NCI-H774 (cell line): ENCODE measurements around the gene RMDN3.
A peak's percentile ranks its signal among the peaks of the same experiment; 100 is the strongest.

Source experiments
- DNase-seq: peaks from one replicate; lab custom pipeline; 2025; lab: John Stamatoyannopoulos, UW

Gene RMDN3

DNA sequence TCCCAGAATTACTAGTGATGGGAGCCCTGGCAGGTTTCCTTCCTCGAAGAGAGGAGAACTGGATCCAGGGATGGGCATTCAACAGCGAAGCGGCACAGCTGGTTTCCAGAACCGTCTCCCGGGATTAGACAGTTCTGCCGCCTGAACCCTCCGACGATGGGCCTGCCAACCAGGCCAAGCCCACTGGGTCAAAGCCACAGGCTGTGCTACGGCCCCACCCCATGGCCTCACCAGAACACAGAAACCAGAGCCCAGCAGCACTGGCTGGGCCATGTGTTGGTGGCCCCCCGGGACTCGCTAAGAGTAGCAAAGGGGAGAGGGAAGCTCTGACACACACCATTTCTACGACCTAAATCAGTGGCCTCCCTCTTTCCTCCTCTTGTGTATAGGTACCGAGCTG is 17.0 kb upstream of the RMDN3 start:
- no peak for DNase-seq

DNA sequence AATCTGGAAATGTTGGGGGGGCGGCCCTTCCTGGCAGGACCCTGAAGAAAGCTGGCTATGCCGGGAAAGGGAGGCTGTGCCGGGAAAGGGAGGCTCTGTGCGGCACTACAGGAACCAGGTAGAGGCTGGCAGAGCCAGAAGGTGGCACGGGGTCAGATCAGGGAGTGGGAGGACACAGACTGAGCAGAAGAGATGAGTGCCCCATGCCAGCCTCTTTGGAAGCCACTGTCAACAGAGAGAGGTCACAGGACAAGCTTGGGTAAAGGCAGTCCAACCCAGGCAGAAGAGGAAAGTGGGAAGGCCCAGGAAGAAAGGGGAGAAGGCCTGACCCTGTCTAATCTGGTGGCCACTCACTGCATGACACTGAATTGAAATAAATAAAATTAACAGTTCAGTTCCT is 16.2 kb upstream of the RMDN3 start:
- no peak for DNase-seq

- no peak for DNase-seq
Measured at GRCh38 chr15:40770147-40770721, 15.2 kb upstream of the RMDN3 start.

DNA sequence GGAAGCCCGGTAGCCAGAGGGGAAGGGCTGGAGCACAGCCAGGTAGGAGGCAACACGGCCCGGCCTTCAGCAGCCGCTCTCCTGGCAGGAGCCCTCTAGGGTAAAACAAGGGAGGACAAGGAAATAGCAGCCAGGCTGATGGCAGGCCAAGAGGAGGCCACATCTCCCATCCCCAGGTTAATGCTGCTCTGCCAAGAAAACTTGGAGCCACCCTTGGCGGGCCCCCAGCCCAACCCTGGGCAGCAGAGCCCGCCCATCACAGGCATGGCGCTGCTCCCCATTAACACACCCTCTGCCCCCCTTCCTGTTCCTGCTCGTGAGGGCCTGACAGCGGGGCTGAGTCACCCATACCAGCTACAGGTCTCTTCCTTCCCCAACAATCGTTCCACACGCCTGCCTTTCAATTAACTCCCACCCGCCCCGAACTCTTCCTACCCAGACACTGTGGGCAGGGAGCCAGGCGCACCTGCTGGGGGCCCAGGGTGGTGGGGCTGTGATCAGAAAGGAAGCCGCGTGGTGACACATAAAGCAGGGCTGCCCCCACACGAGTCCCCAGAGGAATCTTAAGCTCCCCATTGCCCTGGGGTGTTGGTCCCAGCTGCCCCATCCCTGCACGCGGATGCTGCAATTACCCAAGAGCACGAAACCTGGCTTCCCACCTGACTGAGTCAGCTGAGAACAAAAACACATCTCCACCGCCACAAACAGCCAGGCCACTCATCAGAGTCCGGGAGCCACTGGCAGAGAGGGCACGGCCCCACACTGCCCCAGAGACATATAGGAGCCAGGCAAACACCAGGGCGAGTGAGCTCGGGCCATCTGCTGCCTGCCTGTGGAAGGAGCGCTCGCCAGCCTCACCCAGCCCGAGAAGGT is 14.5 kb upstream of the RMDN3 start, which contains the start of gene C15orf62:
C15orf62 (plus strand) TSS at position 707 of the 873 bp plus-strand sequence. CDS start 516 bp downstream, outside the sequence.
- no peak for DNase-seq

GRCh38 chr15:40768521-40769273 is 13.6 kb upstream of the RMDN3 start:
- DNase-seq = no peak

DNA sequence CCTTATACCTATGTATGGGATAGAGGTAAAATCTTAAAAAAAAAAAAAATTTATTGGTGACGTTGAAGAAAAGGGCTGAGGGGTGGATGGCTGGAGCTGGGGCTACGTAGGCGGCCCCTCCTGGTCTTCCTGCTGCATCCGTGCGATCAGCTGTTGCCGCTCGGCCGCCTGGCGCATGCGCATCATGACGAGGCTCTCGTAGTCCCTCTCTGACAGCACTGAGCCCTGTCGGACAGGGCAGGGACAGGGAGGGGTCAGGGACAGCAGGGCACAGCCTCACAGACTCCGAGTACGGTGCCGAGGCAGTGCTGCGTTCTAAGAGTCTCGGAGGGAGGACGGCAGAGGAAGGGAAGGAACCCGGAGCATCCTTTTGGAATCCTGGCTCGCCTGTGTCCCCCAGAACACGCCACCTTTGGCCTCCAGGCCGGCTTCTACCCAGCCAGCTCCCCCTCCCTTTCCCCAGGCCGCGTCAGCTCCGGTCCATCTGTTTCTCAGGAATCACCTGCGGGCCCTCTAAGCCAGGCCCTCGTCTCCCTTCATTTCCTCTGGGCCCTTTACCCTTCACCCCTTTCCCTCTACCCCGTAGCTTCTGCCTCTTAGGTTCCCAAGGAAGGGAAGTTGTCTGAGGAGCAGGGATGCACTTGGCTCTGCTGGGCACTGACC is 12.9 kb upstream of the RMDN3 start:
- no peak for DNase-seq

- no peak for DNase-seq
Measured at GRCh38 chr15:40766906-40767837, 12.1 kb upstream of the RMDN3 start.

GRCh38 chr15:40766194-40766815 is 11.3 kb upstream of the RMDN3 start:
- no peak for DNase-seq

DNA sequence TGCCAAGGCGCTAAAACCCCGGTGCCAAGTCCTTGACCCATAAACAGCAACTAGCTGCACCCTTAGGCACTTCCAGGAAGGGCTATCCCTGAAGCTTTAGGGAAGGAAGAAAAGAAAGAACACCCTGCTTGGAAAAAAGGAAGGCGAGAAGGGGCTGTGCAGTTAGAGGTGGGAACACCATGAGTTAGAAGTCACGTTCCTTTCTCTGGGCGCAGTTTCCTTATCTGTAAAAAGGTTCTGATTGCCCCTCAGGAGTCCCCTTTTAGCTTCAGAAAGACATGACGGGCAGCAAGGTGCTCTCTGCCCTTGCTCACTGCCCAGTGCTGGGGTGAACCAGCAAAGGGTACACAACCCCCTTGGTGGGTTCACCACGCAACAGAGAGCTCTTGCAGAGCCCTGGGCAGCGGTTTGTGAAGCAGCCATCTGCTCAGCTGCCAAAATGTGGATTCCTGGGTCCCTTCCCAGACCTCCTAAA is 9.6 kb upstream of the RMDN3 start:
- no peak for DNase-seq

DNA sequence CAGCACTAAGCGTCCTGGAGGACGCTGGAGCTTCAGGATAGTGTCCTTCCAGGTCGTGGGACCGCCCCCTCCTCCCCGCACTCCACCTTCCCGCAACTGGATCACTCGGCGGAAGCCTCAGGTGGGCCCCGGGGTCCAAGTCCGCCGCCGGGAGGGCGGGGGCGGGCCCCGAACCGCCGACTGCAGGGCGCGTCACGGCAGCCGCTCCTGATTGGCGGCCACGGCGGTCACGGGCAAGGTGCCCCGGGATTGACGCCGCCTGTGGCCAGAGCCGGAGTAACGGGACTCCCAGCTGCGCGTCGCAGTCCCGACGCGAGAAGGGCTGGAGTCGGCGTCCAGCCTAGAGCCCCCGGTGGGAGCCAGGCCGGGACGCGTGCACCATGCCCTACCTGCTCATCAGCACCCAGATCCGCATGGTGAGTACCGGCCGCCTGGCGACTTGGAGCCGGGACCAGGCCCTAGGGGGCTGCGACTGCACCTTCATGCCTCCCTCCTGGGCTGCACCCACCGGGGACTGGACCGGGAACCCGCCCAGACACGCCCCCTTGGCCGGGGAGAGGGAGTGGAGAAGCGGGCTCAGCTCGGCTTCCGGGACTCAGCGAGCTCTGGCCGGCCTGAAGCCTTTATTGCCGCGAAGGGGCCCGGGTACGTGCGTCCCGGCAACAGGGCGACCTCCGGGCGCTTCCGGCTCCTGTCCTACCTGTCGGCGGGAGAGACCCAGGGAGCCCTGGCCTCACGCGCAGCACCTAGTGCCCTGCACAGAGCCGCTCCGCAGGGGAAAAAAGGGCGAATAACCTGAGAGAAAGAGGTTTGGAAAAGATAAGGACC is 9.0 kb upstream of the RMDN3 start, which contains the start of gene GCHFR:
GCHFR (plus strand) TSS at position 268 of the 828 bp plus-strand sequence; CDS start at position 381, 113 bp downstream.
- DNase-seq = peak; percentile 73

DNA sequence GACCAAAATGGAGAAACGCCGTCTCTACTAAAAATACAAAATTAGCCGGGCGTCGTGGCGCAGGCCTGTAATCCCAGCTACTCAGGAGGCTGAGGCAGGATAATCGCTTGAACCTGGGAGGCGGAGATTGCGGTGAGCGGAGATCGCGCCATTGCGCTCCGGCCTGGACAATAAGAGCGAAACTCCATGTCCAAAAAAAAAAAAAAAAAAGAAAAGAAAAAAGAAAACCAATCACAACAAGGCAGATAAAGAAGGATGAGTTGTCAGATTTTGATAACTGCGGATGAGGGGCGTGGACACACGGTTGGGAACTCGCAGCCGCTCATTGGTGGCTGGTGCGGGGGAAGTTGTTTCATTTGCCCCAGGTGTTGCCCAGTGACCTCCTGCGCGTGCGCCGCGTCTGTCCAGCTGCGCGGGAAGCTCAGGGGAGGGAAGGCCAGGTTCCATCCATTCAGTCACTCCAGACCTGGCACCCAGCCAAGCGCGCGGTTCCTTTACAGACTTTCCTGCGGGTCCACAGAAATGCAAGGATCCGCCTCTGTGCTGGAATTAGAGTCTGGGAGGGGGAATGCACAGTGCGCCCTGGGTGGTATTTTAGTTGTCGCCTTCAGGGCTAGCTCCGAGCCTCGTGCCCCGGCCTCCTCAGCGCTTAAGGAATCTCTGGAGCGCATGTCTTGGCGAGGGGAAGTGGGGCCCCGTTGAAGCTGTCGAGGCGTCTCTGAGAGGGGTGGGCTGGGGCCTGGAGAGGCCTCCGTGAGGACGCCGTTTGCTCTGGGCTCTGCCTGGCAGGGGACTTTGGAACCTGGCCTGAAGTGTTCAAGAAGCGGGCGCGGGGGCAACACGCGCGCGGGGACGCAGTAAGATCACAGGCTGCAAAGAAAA is 8.1 kb upstream of the RMDN3 start:
- peak; percentile 86 for DNase-seq

GRCh38 chr15:40759961-40760360 is 4.9 kb upstream of the RMDN3 start:
- DNase-seq = no peak

DNA sequence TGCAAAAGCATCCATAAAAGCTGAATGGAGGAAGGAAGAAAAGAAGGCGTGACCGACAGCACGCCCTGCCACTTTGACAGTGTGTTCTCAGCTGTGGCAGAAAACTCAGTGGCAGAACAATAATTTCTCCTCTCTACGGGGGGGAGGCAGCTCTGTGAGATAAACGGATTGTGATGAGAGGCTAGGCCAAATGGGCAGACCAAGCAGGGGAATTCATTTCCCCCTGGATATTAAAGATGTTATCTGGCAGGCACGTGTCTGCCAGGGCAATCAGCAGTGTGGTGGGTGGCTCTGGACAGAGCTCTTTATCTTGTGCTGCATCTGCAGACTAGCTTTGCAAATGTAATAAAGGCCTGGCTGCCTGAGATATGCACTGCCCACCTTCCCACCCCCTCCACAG is 1.9 kb upstream of the RMDN3 start:
- DNase-seq = no peak

- DNase-seq = no peak
Measured at GRCh38 chr15:40755812-40756208, 756 bp upstream of the RMDN3 start.

- no peak for DNase-seq
Measured at GRCh38 chr15:40754574-40754882, 526 bp downstream of the RMDN3 start.

DNA sequence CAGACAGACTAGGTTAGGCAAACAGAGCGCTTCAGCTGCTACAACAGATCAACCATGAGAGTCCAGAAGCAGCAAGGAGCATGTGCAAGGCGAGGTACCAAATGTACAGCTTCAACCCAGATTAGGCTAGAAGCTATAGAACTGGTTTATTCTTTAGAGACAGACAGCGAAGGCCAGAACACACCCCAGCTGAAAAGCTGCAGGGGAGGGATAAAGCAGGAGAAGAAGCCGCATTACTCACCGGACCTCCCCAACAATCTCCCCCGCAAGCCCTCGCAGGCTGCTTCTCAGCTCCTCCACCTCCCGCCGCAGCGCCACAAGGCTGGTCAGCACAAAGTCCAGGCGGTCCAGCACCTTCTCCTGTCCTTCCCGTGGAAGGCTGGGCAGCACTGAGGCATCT is 3.3 kb downstream of the RMDN3 start:
- no peak for DNase-seq

- DNase-seq = no peak
Measured at GRCh38 chr15:40750885-40751284, 4.2 kb downstream of the RMDN3 start.

GRCh38 chr15:40749151-40749630 is 5.9 kb downstream of the RMDN3 start:
- DNase-seq = no peak
